ENCODE data around the gene TMEM101.

DNA sequence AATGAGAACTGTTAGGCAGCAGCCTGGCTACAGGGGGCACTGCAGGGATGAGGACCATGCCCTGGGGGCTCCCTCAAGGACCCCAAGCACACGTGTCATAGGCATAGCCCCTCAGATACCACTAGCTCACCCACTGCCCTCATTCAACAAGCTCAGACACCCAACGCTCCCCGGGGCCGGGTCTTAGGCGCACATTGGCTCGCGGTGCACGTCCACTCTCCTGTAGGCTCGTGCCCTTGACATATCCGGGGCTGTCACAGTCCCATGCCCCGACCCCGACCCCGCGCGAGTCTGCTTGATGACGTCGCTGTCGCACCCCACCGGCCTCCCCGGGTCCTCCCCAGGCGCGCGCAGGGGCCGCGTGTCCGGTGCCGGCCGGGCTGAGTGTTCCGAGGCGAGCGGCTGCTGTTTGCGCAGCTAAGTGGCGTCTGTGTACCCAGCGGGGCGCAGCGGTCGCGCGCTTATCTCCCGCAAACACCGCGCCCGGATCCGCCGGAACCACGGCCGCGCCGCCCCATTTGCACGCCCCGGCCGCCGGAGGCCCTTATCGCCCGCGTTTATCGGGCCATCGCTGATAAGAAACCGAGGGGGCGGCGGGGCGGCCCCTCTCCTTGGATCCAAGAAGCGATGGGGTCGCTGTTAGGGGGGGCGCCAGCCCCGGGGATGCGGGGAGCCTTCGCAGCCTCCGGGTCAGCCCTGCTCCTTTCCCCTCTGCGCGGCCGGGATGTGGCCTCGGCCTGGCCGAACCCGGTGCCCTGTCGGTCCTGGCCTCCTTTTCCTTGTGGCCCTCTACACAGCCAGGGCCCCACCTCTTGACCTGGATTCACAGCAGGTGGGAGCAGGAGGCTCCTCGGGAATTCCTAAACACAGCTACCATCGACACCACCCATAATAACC lies 31.0 kb downstream of the TMEM101 start:
- TF ChIP-seq, protein P1, sequence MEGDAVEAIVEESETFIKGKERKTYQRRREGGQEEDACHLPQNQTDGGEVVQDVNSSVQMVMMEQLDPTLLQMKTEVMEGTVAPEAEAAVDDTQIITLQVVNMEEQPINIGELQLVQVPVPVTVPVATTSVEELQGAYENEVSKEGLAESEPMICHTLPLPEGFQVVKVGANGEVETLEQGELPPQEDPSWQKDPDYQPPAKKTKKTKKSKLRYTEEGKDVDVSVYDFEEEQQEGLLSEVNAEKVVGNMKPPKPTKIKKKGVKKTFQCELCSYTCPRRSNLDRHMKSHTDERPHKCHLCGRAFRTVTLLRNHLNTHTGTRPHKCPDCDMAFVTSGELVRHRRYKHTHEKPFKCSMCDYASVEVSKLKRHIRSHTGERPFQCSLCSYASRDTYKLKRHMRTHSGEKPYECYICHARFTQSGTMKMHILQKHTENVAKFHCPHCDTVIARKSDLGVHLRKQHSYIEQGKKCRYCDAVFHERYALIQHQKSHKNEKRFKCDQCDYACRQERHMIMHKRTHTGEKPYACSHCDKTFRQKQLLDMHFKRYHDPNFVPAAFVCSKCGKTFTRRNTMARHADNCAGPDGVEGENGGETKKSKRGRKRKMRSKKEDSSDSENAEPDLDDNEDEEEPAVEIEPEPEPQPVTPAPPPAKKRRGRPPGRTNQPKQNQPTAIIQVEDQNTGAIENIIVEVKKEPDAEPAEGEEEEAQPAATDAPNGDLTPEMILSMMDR (conservative IDR thresholded peaks at IDR 0.05; ENCODE audit: low read depth, low read length): peak; percentile 46
- peak; percentile 72 for TF ChIP-seq EZH2 (IDR thresholded peaks at IDR 0.05; ENCODE audit: low read length, unreplicated experiment)
